T47D (cell line): Measurements from ENCODE around the gene C11orf97.
"Not testable (repeated sequence)": the region's sequence is repeated elsewhere in the genome, so short reads cannot be mapped to it uniquely, and the experiment has no call there.

Experiments used
- DNase-seq, 2 experiments: peaks; one replicate each; pipeline versions ENCODE4 v3.0.0 to v3.0.0-alpha.2; 2011 to 2012; ENCODE audit warnings: low read depth in 1 of 2, low spot score in 1 of 2
- JUND ChIP-seq: IDR thresholded peaks from 2 replicates; pipeline ENCODE4 v1.6.1; 2012; ENCODE audit warnings: low read depth
- in situ Hi-C: cut with HindIII; loops from 2 replicates; pipeline ENCODE4 v1.10.0; 2016; ENCODE audit warnings: low sequenced_read_pairs, low pct_unique_long_range_greater_than_20kb

The C11orf97 gene, protein sequence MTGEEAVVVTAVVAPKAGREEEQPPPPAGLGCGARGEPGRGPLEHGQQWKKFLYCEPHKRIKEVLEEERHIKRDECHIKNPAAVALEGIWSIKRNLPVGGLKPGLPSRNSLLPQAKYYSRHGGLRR

GRCh38 chr11:94511932-94512781, at the start of gene C11orf97:
C11orf97 (plus strand) TSS chr11:94512461; CDS start chr11:94512529, 68 bp downstream.
- TF ChIP-seq JUND = no peak
- peak; percentile 51 to 63 for DNase-seq
- in situ Hi-C loops = no loop called here

DNA sequence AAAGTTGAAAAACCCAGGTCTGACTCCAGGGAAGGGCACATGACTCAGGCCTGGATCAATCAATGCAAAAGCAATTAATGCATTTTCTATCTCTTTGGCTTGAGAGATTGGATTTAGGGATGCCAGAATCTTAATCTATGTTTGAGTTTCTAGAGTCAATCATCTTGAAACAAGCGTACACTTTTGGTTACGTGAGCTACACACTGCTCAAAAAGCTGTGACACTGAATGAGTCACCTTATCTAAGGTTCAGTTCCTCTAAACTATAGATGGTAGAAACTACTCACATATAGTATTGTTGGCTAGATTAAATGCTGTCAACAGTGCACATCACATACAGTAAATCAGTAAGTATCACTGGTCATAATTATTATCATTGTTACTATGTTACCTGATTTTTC, 42.8 kb upstream of the C11orf97 start:
- TF ChIP-seq JUND = no peak
- DNase-seq = no peak
- in situ Hi-C loops = no loop called here

DNA sequence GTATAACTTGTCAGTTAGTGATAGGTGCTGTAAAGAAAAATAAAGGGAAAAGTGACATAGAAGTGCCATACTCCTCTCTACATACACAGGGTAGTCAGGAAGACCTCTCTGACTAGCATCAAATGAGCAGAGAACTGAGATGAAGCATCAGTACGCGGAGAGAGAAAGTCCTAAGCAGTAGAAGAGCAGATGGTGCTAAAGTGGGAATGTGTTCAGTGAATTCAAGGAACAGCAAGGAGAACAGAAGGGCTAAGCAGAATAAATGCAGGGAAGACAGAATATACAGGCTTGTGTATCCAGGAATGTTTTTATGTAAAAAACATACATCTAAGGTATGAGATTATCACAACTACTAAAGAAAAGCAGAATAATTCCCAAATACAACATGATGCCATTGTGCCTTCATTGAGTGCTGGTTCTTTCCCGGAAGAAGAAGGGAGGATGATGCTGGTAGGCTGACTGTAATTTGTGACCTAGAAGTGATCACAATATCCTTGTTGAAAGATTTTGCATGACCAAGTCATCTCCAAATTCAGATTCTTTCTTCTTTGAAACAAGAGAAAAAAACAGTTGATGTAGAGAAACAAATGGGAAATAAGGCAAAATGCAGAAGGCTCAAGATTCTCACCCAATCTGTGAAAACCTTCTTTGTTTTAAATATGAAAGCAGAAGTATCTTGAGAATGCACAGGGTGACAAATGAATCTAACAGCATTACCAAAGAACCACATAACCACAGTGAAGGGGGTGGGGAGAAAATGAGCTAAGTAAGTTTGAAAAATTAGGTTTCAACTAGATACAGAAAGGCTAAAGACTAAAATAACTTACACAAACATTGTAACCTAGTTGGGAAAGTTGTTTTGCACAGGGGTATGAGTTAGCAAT, 39.1 kb upstream of the C11orf97 start:
- no peak for DNase-seq
- in situ Hi-C loops = no loop called here
- TF ChIP-seq JUND = no peak

GRCh38 chr11:94477624-94478023, 34.6 kb upstream of the C11orf97 start:
- DNase-seq = no peak
- in situ Hi-C loops = no loop called here
- TF ChIP-seq JUND = no peak

DNA sequence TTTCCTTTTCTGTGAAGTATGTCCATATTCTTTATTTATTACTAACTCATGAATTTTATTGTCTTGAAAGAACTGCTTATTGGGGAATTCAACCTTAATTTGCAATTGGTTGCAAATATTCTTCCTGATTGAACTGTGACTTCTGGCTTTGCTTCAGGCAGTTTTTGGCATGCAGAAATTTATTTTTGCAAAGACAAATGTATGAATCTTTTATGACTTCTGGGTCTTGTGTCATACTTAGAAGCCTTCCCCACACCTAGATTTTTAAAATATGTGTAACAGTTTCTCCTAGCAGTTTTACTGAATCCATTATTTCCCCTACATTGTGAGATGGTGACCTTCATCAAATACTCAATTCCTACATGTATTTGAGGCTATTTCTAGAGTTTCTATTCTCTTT, 30.9 kb upstream of the C11orf97 start:
- no peak for TF ChIP-seq JUND
- no peak for DNase-seq
- in situ Hi-C loops = no loop called here

- TF ChIP-seq JUND = no peak
- no peak for DNase-seq
- in situ Hi-C loops = no loop called here
Measured at GRCh38 chr11:94486068-94486467, 26.2 kb upstream of the C11orf97 start.

DNA sequence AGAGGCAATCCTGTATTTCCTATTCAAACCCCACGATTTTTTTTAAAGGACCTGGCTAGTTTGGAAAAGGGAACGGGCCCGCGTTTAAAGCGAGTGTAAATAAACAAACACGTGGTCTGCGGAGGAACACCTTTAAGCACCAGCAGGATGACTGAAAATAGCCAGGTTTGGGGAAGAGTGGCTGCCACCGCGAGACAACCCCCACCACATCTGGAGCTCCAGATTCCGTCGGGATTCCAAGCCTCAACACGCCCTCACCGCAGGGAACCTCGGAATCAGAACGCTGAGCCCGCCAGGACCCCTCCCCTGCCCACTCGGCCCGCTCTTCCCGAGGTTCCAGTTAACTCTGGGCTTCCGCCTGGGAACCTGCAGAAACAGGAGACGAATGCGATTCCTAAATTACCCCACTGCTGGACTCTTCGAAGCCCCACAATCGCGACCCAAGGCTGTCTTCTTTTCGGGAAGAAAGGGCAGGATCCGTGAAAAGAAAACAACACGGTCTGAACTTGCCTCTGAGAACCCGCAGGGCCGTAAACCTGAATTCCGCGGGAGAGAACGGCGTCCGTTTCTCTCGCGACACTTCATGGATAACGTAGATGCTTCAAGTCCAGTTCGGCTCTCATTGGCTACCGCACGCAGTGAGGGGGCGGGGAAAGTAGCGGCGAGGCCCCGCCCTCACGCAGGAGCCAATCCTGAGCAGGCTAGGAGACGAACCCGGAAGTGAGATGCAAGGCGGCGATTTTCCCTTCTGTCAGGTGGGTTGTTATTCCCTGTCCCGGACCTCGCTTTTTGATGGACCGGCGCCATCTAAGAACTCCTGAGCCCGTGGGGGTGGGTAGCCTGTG, 18.8 kb upstream of the C11orf97 start, which contains the start of the genes ANKRD49 and MRE11:
Gene ANKRD49 (plus strand): TSS at position 704 of the 845 bp plus-strand sequence. CDS start 2,710 bp downstream, outside the sequence.
Gene MRE11 (minus strand): TSS at position 564 of the 845 bp plus-strand sequence. CDS start 1,043 bp downstream, outside the sequence.
- no peak for TF ChIP-seq JUND
- DNase-seq = peak; percentile 83 to 99
- in situ Hi-C loops = no loop called here

DNA sequence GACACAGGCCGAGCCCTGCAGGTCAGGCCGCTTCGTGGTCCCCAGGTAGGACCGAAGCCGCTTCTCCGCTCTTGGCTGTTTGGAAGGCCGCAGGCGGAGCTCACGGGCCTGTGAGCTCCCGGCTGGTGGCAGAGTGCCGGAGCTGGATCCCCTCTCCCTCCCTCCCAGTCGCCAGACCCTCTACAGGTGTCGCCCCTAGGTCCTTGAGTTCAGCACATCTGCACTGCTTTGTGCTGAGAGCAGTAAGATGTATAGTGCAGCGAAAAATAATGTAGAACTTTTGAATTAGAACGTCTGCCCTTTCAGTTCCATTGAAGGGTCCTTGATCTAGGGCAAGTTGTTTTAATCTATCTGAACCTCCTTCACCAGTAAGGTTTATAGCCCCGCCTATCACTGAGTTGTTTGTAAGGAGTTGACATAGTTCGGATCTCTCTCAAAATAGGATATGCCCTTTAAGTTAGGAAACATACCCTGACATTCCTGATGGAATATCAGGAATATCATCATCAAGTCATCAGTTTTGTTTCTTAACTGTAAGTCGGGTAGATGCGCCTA, 18.1 kb upstream of the C11orf97 start:
- no peak for TF ChIP-seq JUND
- in situ Hi-C loops = no loop called here
- no peak for DNase-seq

DNA sequence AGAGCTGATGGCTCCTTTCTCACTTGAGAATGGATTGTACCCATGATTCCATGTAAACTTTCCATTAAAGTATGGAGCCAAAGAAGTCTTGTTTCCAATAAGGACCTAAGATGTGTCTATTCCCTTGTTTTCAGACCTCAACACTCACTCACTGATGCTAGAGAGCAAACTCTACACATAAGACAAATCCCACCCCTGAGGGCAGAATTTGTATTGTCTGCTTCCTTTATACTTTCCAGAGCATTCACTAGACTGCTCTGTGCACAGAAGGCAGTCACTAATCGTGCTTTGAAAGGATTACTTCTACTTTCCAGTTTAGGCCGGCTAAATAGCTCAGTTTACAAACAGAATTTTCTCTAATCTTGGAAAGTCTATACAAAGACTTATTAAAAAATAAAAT, 12.1 kb upstream of the C11orf97 start:
- in situ Hi-C loops = no loop called here
- no peak for DNase-seq
- TF ChIP-seq JUND = no peak

DNA sequence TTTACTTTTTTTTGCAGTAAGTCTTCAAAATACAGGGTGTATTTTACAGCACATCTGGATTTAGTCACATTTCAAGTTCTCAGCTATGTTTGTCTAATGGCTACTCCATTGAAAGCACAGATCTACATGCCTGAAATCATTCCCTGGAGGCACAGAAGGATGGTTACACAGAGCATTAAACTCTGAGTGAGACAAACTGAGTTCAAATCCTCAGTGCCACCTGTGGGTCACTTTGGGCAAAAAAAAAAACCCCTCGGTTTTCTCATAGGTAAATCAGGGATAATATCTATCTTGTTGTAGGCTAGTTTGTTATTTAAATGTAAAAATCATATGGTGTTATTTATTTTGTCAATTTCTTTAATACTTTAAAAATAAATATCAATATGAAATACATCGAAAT, 10.7 kb upstream of the C11orf97 start:
- peak in 1 of 2 experiments; percentile 26 for DNase-seq
- no peak for TF ChIP-seq JUND
- in situ Hi-C loops = no loop called here

DNA sequence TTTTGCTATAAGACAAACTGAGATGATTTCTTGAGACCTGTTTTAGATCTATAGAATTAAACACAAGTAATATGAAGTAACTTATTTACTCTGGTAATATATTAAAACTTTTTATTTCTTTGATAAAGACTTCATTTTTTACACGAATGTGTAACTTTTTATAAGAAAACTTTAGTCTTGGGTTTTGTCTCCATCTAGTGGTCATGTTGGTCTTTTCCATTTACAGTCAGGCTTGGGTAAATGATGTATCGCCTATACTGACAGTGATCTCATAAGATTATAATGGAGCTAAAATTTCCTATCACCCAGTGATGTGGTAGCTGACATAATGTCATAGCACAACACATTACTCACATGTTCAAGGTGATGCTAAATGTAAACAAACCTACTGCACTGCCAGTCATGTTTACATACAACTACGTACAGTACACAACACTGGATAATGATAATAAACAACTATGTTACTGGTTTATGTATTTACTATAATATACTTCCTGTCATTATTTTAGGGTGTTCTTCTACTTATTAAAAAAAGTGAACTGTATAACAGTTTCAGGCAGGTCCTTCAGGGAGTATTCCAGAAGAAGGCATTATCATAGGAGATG, 7.5 kb upstream of the C11orf97 start:
- in situ Hi-C loops = no loop called here
- DNase-seq = peak; percentile 33 to 69

GRCh38 chr11:94506513-94506912, 5.7 kb upstream of the C11orf97 start:
- DNase-seq, in situ Hi-C loops: not testable (repeated sequence)

More for the DNA sequence above, 7.5 kb upstream of the C11orf97 start:
- no peak for TF ChIP-seq JUND
